A549 (cell line): Measurements from ENCODE around the gene RANBP9. TPM values are rescaled to one million over a fixed set of nuclear protein-coding genes. Genes with fewer than 3 reads are reported as not detected.

Experiments used
- ATAC-seq, 2 experiments: fragments of 200-7000 bp in 1 of 2; fragments of >200 bp in 1 of 2; cut with Nextera tagmentation in 1 of 2; cut with Tn5 transposase in 1 of 2; 3 replicates each; pipeline versions ENCODE4 v1.8.0 to v1.9.1; 2018 to 2020; ENCODE audit warnings: mild to moderate bottlenecking in 1 of 2, moderate library complexity in 1 of 2
- CTCF ChIA-PET: fragments of 300-600 bp; sonication (Branson Sonifier 250); formaldehyde crosslinking; extraction: SDS; loops from one replicate; lab custom pipeline; 2021; ENCODE audit warnings: antibody characterized with exemption, inconsistent platforms; lab: Yijun Ruan, JAX
- POLR2A ChIA-PET: fragments of 350-600 bp; formaldehyde crosslinking; extraction: SDS; loops from one replicate; lab custom pipeline; 2021; ENCODE audit warnings: antibody characterized with exemption, inconsistent platforms; lab: Yijun Ruan, JAX
- DNase-seq, 2 experiments: peaks; one replicate each; pipeline versions ENCODE4 v3.0.0 to v3.0.0-alpha.2; 2011 to 2016; ENCODE audit warnings: low read depth in 1 of 2, low spot score in 1 of 2
- FAIRE-seq: peaks from 2 replicates; lab custom pipeline; 2011; peaks lifted over from hg19 to GRCh38; lab: Jason Lieb, UNC
- H3K27ac ChIP-seq, 2 experiments: fragments of >200 bp; sonication (Bioruptor Twin); formaldehyde crosslinking; 3 replicates each; pipeline ENCODE4 v1.5.1; 2016 to 2017
- H3K4me1 ChIP-seq: fragments of >200 bp; sonication (Bioruptor Twin); formaldehyde crosslinking; 3 replicates; pipeline ENCODE4 v1.6.1; 2016
- H3K4me2 ChIP-seq: fragments of >200 bp; sonication (Bioruptor Twin); formaldehyde crosslinking; 3 replicates; pipeline ENCODE4 v1.6.1; 2016
- H3K4me3 ChIP-seq: fragments of >200 bp; sonication (Bioruptor Twin); formaldehyde crosslinking; 3 replicates; pipeline ENCODE4 v1.5.1; 2016
- H3K9me3 ChIP-seq: fragments of >200 bp; sonication (Bioruptor Twin); formaldehyde crosslinking; 3 replicates; pipeline ENCODE4 v1.6.1; 2016
- BHLHE40 ChIP-seq: IDR thresholded peaks from 2 replicates; pipeline ENCODE4 v1.6.1; 2012; ENCODE audit warnings: low read depth, low read length, inconsistent platforms
- CHD2 ChIP-seq: fragments of 150-350 bp; IDR thresholded peaks from 2 replicates; pipeline ENCODE4 v1.6.1; 2014; ENCODE audit warnings: low read length; ENCODE audit not compliant: partially characterized antibody
- CHD4 ChIP-seq: fragments of 200-600 bp; sonication (generic); IDR thresholded peaks from 2 replicates; pipeline ENCODE4 v1.6.1; 2016; ENCODE audit warnings: antibody characterized with exemption, mild to moderate bottlenecking, borderline replicate concordance
- CTCF ChIP-seq: fragments of >200 bp; sonication (Bioruptor Twin); formaldehyde crosslinking; IDR thresholded peaks from 3 replicates; pipeline ENCODE4 v1.5.1; 2016
- EP300 ChIP-seq, 2 experiments: fragments of >200 bp; sonication (Bioruptor Twin); formaldehyde crosslinking; IDR thresholded peaks; 2 replicates in 1 of 2; 3 replicates in 1 of 2; pipeline ENCODE4 v1.6.1; 2016 to 2017
- FOSB ChIP-seq: fragments of 250-450 bp; sonication (Bioruptor Pico); IDR thresholded peaks from 2 replicates; pipeline ENCODE4 v1.5.0; 2020; ENCODE audit warnings: mild to moderate bottlenecking, moderate library complexity
- FOSL2 ChIP-seq, 2 experiments: fragments of 450-650 bp in 1 of 2; fragments of >200 bp in 1 of 2; sonication (Bioruptor Twin) in 1 of 2; formaldehyde crosslinking; IDR thresholded peaks; 2 replicates each; pipeline versions ENCODE4 v1.5.0 to v1.6.1; 2016 to 2020; ENCODE audit warnings: mild to moderate bottlenecking in 1 of 2, moderate library complexity in 1 of 2
- HEYL ChIP-seq: fragments of 250-450 bp; sonication (Bioruptor Pico); IDR thresholded peaks from 2 replicates; pipeline ENCODE4 v1.8.0; 2021; ENCODE audit warnings: mild to moderate bottlenecking, moderate library complexity
- HOXA7 ChIP-seq: fragments of 250-450 bp; sonication (Bioruptor Pico); IDR thresholded peaks from 2 replicates; pipeline ENCODE4 v1.5.0; 2020; ENCODE audit warnings: mild to moderate bottlenecking, moderate library complexity
- HOXB13 ChIP-seq: fragments of 250-450 bp; sonication (Bioruptor Pico); IDR thresholded peaks from 2 replicates; pipeline ENCODE4 v1.5.0; 2020; ENCODE audit warnings: low read depth, mild to moderate bottlenecking, moderate library complexity
- HOXB5 ChIP-seq: fragments of 250-450 bp; sonication (Bioruptor Pico); IDR thresholded peaks from 2 replicates; pipeline ENCODE4 v1.5.0; 2020; ENCODE audit warnings: mild to moderate bottlenecking, moderate library complexity
- JUNB ChIP-seq: fragments of >200 bp; sonication (Bioruptor Twin); formaldehyde crosslinking; IDR thresholded peaks from 2 replicates; pipeline ENCODE4 v1.6.1; 2016
- MAFK ChIP-seq: fragments of 450-650 bp; IDR thresholded peaks from 2 replicates; pipeline ENCODE4 v1.6.1; 2014; ENCODE audit not compliant: partially characterized antibody
- MAX ChIP-seq: IDR thresholded peaks from 2 replicates; pipeline ENCODE4 v1.6.1; 2012
- MAZ ChIP-seq: fragments of 150-350 bp; IDR thresholded peaks from 2 replicates; pipeline ENCODE4 v1.6.1; 2014; ENCODE audit warnings: antibody characterized with exemption, low read depth, low read length, borderline replicate concordance
- NFE2L2 ChIP-seq: fragments of 150-350 bp; conservative IDR thresholded peaks from 2 replicates; pipeline ENCODE4 v1.6.1; 2014; ENCODE audit warnings: low read length
- NPAS2 ChIP-seq: fragments of 250-450 bp; sonication (Bioruptor Pico); IDR thresholded peaks from 2 replicates; pipeline ENCODE4 v1.8.0; 2022; ENCODE audit warnings: mild to moderate bottlenecking, moderate library complexity, borderline replicate concordance
- RCOR1 ChIP-seq: fragments of 150-350 bp; IDR thresholded peaks from 2 replicates; pipeline ENCODE4 v1.6.1; 2014; ENCODE audit warnings: antibody characterized with exemption, low read length, low read depth
- RFX5 ChIP-seq: fragments of 450-650 bp; IDR thresholded peaks from 2 replicates; pipeline ENCODE4 v1.7.1; 2014; ENCODE audit warnings: antibody characterized with exemption, mild to moderate bottlenecking, moderate library complexity
- RNF2 ChIP-seq: fragments of 200-600 bp; sonication (generic); IDR thresholded peaks from 2 replicates; pipeline ENCODE4 v1.6.1; 2016; ENCODE audit warnings: low read depth, mild to moderate bottlenecking, antibody characterized with exemption, moderate library complexity, borderline replicate concordance
- SREBF2 ChIP-seq: fragments of 450-650 bp; IDR thresholded peaks from 2 replicates; pipeline ENCODE4 v1.6.1; 2014; ENCODE audit warnings: mild to moderate bottlenecking, moderate library complexity
- TFCP2L1 ChIP-seq: fragments of 250-450 bp; sonication (Bioruptor Pico); IDR thresholded peaks from 2 replicates; pipeline ENCODE4 v1.5.0; 2021; ENCODE audit warnings: mild to moderate bottlenecking
- ZNF302 ChIP-seq: fragments of 250-450 bp; sonication (Bioruptor Pico); IDR thresholded peaks from 2 replicates; pipeline ENCODE4 v1.9.0; 2021; ENCODE audit warnings: inconsistent platforms, mild to moderate bottlenecking, moderate library complexity
- WGBS: methylation state at CpG from one replicate; pipeline ENCODE4 v1.1.6; 2017; ENCODE audit errors: missing lambda C conversion rate; 5-methylcytosine and 5-hydroxymethylcytosine counted together
- polyA plus RNA-seq, 4 experiments: library from polyadenylated mRNA; depleted of rRNA in 3 of 4; stranded (reverse); fragments of >200 nt; fragmentation: RNase III in 1 of 4; extraction: RNeasy Plus Mini Kit Qiagen cat#74134 plus additional on column Dnase treatment in 1 of 4; gene quantifications; 2 replicates in 3 of 4; 3 replicates in 1 of 4; pipeline ENCODE4 v1.2.3, GENCODE V29; 2011 to 2017

Gene RANBP9
- polyA plus RNA-seq, 2 of the 4 experiments (the other 2 are of a cell fraction) = 13.7 to 15.7 TPM

GRCh38 chr6:13671548-13672127, 40.0 kb downstream of the RANBP9 start (continued):
- TF ChIP-seq NPAS2 (CRISPR knock-in tag) (no peak), HOXA7 (CRISPR knock-in tag) (no peak), EP300 (IDR thresholded peaks at IDR 0.05) (no peak)

GRCh38 chr6:13669476-13669875, 42.2 kb downstream of the RANBP9 start:
- ATAC-seq = no peak
- TF ChIP-seq JUNB = no peak
- no peak for TF ChIP-seq HOXB5 (CRISPR knock-in tag)
- no peak for TF ChIP-seq ZNF302 (CRISPR knock-in tag)
- no peak for TF ChIP-seq RNF2
- no peak for TF ChIP-seq MAZ
- no peak for TF ChIP-seq BHLHE40
- no peak for TF ChIP-seq HEYL (CRISPR knock-in tag)
- no peak for TF ChIP-seq FOSL2 (IDR thresholded peaks at IDR 0.05)
- TF ChIP-seq FOSL2 (CRISPR knock-in tag; IDR thresholded peaks at IDR 0.05) = no peak
- no peak for TF ChIP-seq MAX
- TF ChIP-seq CTCF = no peak
- TF ChIP-seq RCOR1 = no peak
- no peak for TF ChIP-seq TFCP2L1 (CRISPR knock-in tag)
- no peak for TF ChIP-seq CHD4
- no peak for TF ChIP-seq CHD2
- TF ChIP-seq SREBF2 = no peak
- no peak for TF ChIP-seq NPAS2 (CRISPR knock-in tag)
- TF ChIP-seq EP300 (IDR thresholded peaks at IDR 0.05) = no peak
- TF ChIP-seq HOXB13 (CRISPR knock-in tag) = no peak
- TF ChIP-seq FOSB (CRISPR knock-in tag) = no peak
- no peak for TF ChIP-seq RFX5
- no peak for DNase-seq
- ChIA-PET POLR2A (no interaction called here), CTCF (no interaction called here)
- H3K4me2 ChIP-seq = no peak overlapping the region
- H3K4me3 ChIP-seq = no peak overlapping the region
- FAIRE-seq = no peak
- H3K27ac ChIP-seq = no peak overlapping the region
- H3K4me1 ChIP-seq = peaks cover 16% of the 10 kb centered on the region; the same call in 2 of the 3 replicates
- 94% methylated on average over 5 of the region's 5 CpGs for WGBS
- peaks cover 3% of the 10 kb centered on the region; the same call in 1 of the 3 replicates for H3K9me3 ChIP-seq

- ChIA-PET CTCF (no interaction called here), POLR2A (no interaction called here)
- Histone ChIP-seq H3K4me2 (no peak overlapping the region), H3K4me1 (peaks cover 16% of the 10 kb centered on the region; the same call in 2 of the 3 replicates), H3K4me3 (no peak overlapping the region), H3K27ac (no peak overlapping the region), H3K9me3 (peaks cover 3% of the 10 kb centered on the region; the same call in 1 of the 3 replicates)
- FAIRE-seq (no peak), ATAC-seq (no peak), DNase-seq (peak in 1 of 2 experiments; percentile 9)
- WGBS = 63% methylated on average over 2 of the region's 2 CpGs
- no peak for TF ChIP-seq HOXA7 (CRISPR knock-in tag)
- no peak for TF ChIP-seq HEYL (CRISPR knock-in tag)
- peak; percentile 76 for TF ChIP-seq NFE2L2
- no peak for TF ChIP-seq MAZ
- peak; percentile 95 for TF ChIP-seq MAFK
Measured at GRCh38 chr6:13668291-13668928, 43.2 kb downstream of the RANBP9 start.
